ENCODE measurements around the gene KBTBD3. TPM values are rescaled to one million over a fixed set of nuclear protein-coding genes. Genes with fewer than 3 reads are reported as not detected.
A peak's percentile ranks its signal among the peaks of the same experiment; 100 is the strongest.

KBTBD3 gene
- total and polyA plus RNA-seq, 2 donors = 5.3 to 7.6 TPM

DNA sequence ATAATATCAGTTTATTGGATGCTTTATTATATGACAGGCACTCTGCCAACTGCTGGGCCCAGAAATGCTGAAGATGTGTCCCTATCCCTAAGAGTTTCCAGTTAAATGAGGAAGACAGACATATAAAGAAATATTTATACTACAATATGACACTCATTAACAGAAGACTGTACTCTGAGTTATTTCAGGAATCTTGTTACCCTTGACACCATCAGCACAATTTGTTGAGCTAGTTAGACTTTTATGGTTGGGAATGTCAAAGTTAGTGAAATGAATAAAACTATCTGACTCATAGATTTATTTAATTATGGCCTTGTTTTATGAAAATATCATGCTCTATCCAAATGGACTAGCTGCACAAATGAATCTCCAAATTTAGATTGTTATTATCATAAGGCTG lies 29.5 kb downstream of the KBTBD3 start:
- H3K36me3 ChIP-seq (ENCODE audit: control insufficient read depth in 2 of 2, insufficient read depth in 2 of 2, low read length in 1 of 2) = no peaks in the 10 kb centered on the region
- DNase-seq (ENCODE audit: low read depth in 6 of 9, low spot score in 9 of 9) = no peak
- no peaks in the 10 kb centered on the region for H3K9me3 ChIP-seq (ENCODE audit: control insufficient read depth in 2 of 2, insufficient read depth in 1 of 2, low read length in 1 of 2)
- H3K27me3 ChIP-seq (ENCODE audit: control insufficient read depth in 2 of 2, insufficient read depth in 1 of 2, low read length in 1 of 2) = no peaks in the 10 kb centered on the region
- H3K4me1 ChIP-seq (ENCODE audit: control insufficient read depth in 2 of 2, insufficient read depth in 2 of 2, low read length in 2 of 2) = no peaks in the 10 kb centered on the region
- H3K4me3 ChIP-seq (ENCODE audit: low read length in 2 of 2) = no peak overlapping the region
- H3K27ac ChIP-seq (ENCODE audit: low read depth in 1 of 2, low read length in 1 of 2) = no peak overlapping the region

DNA sequence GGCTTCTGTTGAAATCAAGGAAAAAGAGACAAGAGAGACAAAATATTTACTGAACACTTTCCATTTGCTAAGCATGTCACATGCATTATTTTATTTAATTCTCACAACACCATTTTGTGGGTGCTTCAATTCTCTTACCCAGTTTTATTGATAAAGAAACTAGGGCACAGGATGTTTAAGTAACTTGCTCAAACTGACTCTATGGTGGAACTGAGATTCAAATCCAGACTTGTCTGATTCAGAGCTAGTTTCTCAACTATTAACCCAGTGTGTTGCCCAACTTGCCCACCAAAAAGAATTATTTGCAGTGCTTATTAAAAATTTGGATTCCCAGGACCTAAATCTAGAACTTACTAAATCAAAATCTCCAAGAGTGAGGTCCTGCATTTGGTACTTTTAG lies 33.6 kb downstream of the KBTBD3 start:
- Histone ChIP-seq H3K4me3 (ENCODE audit: low read length in 2 of 2) (no peak overlapping the region), H3K27ac (ENCODE audit: low read depth in 1 of 2, low read length in 1 of 2) (no peak overlapping the region), H3K36me3 (ENCODE audit: control insufficient read depth in 2 of 2, insufficient read depth in 2 of 2, low read length in 1 of 2) (no peaks in the 10 kb centered on the region), H3K4me1 (ENCODE audit: control insufficient read depth in 2 of 2, insufficient read depth in 2 of 2, low read length in 2 of 2) (no peaks in the 10 kb centered on the region), H3K27me3 (ENCODE audit: control insufficient read depth in 2 of 2, insufficient read depth in 1 of 2, low read length in 1 of 2) (no peaks in the 10 kb centered on the region), H3K9me3 (ENCODE audit: control insufficient read depth in 2 of 2, insufficient read depth in 1 of 2, low read length in 1 of 2) (no peaks in the 10 kb centered on the region)
- no peak for DNase-seq (ENCODE audit: low read depth in 6 of 9, low spot score in 9 of 9)

DNA sequence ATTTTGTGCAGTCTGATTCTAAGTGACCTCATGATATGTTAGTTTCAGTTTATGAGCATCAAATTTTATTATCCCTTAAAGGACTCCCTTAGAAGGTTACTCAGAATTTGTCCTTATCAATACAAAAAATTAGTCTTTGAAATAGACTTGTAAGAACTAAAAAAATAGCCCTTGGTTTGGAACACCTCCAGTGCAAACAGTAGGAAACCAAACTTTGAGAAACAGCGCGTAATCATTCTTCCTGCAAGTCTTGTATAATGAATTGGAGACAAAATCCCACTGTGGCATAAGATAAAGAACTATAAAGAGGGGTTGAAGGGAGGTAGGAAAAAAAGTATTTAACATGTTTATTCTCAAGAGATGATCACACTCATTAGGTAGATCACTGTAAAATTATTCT lies 44.3 kb downstream of the KBTBD3 start:
- no peak overlapping the region for H3K27ac ChIP-seq (ENCODE audit: low read depth in 1 of 2, low read length in 1 of 2)
- no peaks in the 10 kb centered on the region for H3K9me3 ChIP-seq (ENCODE audit: control insufficient read depth in 2 of 2, insufficient read depth in 1 of 2, low read length in 1 of 2)
- no peak for DNase-seq (ENCODE audit: low read depth in 6 of 9, low spot score in 9 of 9)
- H3K36me3 ChIP-seq (ENCODE audit: control insufficient read depth in 2 of 2, insufficient read depth in 2 of 2, low read length in 1 of 2) = no peaks in the 10 kb centered on the region
- no peaks in the 10 kb centered on the region for H3K27me3 ChIP-seq (ENCODE audit: control insufficient read depth in 2 of 2, insufficient read depth in 1 of 2, low read length in 1 of 2)
- H3K4me1 ChIP-seq (ENCODE audit: control insufficient read depth in 2 of 2, insufficient read depth in 2 of 2, low read length in 2 of 2) = no peaks in the 10 kb centered on the region
- 91% methylated on average over 2 of the region's 2 CpGs for WGBS
- no peak overlapping the region for H3K4me3 ChIP-seq (ENCODE audit: low read length in 2 of 2)

DNA sequence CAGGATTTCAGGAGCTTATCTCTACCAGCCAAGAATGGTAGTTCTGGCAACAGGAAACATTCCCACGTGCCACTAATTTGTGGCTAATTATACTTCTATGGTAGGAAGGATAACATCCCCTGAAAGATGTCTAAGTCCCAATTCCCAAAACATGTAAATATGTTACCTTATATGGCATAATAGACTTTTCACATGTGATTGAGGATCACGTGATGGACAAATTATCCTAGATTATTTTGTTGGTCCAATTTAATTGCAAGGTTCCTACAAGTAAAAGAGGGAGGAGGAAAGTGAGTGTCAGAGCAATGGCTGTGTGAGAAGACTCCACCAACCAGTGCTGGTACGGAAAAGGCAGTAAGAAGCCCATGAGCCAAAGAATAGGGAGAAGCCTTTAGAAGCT lies 45.2 kb downstream of the KBTBD3 start:
- Histone ChIP-seq H3K4me3 (ENCODE audit: low read length in 2 of 2) (no peak overlapping the region), H3K27ac (ENCODE audit: low read depth in 1 of 2, low read length in 1 of 2) (no peak overlapping the region), H3K4me1 (ENCODE audit: control insufficient read depth in 2 of 2, insufficient read depth in 2 of 2, low read length in 2 of 2) (no peaks in the 10 kb centered on the region), H3K27me3 (ENCODE audit: control insufficient read depth in 2 of 2, insufficient read depth in 1 of 2, low read length in 1 of 2) (no peaks in the 10 kb centered on the region), H3K36me3 (ENCODE audit: control insufficient read depth in 2 of 2, insufficient read depth in 2 of 2, low read length in 1 of 2) (no peaks in the 10 kb centered on the region), H3K9me3 (ENCODE audit: control insufficient read depth in 2 of 2, insufficient read depth in 1 of 2, low read length in 1 of 2) (no peaks in the 10 kb centered on the region)
- no peak for DNase-seq (ENCODE audit: low read depth in 6 of 9, low spot score in 9 of 9)
- WGBS = 77% methylated on average over 3 of the region's 3 CpGs

DNA sequence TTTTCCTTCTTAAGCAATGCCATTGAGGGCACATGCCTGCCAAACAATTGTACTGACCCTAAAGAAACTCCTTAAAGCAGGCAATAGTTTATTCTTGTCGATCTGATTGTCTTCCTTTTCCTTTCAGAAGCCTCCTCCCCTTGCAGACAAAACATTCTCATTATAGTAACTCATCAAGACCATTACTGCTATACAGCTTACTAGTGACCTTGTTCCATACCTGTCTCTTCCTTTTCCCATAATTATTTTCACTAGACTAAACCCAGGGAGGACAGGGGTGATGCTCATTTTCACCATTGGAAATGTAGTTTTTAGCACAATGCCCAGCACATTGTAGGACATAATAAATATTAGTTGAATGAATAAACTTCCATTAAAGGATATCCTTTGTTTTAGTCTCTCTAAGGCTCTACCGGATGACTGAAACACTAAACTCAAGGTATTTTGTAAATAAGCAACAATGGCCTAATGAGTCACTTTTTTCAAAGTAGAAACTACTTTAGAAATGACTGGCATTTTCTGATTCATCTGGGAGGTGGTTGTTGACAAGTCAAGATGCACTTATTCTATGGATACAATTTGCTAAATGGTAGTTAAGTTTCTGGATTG lies 45.8 kb downstream of the KBTBD3 start:
- Histone ChIP-seq H3K4me3 (ENCODE audit: low read length in 2 of 2) (no peak overlapping the region), H3K9me3 (ENCODE audit: control insufficient read depth in 2 of 2, insufficient read depth in 1 of 2, low read length in 1 of 2) (no peaks in the 10 kb centered on the region), H3K27me3 (ENCODE audit: control insufficient read depth in 2 of 2, insufficient read depth in 1 of 2, low read length in 1 of 2) (no peaks in the 10 kb centered on the region), H3K27ac (ENCODE audit: low read depth in 1 of 2, low read length in 1 of 2) (no peak overlapping the region), H3K36me3 (ENCODE audit: control insufficient read depth in 2 of 2, insufficient read depth in 2 of 2, low read length in 1 of 2) (no peaks in the 10 kb centered on the region), H3K4me1 (ENCODE audit: control insufficient read depth in 2 of 2, insufficient read depth in 2 of 2, low read length in 2 of 2) (no peaks in the 10 kb centered on the region)
- WGBS = 53% methylated on average over 2 of the region's 2 CpGs
- DNase-seq (ENCODE audit: low read depth in 6 of 9, low spot score in 9 of 9) = no peak

DNA sequence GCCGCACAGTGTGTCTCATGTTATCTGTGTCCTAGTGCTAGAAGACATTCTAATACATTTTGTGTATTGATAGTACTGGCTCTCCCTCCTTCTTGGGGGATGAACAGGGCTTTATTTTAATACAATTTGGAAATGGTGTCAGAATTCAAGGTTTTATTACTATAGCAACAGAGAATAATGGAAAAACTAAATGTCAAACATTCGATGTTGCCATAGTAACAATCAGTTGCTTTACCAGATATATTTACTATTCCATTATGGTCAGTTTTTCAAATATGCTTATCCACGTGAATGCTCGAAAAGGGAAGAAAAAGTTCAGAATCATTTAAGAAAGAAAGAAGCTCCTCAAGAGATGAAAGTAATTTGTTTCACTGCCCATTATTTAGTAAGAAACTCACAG lies 46.5 kb downstream of the KBTBD3 start:
- WGBS = 84% methylated on average over 4 of the region's 4 CpGs
- no peak overlapping the region for H3K4me3 ChIP-seq (ENCODE audit: low read length in 2 of 2)
- H3K27me3 ChIP-seq (ENCODE audit: control insufficient read depth in 2 of 2, insufficient read depth in 1 of 2, low read length in 1 of 2) = no peaks in the 10 kb centered on the region
- H3K4me1 ChIP-seq (ENCODE audit: control insufficient read depth in 2 of 2, insufficient read depth in 2 of 2, low read length in 2 of 2) = no peaks in the 10 kb centered on the region
- H3K27ac ChIP-seq (ENCODE audit: low read depth in 1 of 2, low read length in 1 of 2) = no peak overlapping the region
- no peaks in the 10 kb centered on the region for H3K36me3 ChIP-seq (ENCODE audit: control insufficient read depth in 2 of 2, insufficient read depth in 2 of 2, low read length in 1 of 2)
- no peak for DNase-seq (ENCODE audit: low read depth in 6 of 9, low spot score in 9 of 9)
- H3K9me3 ChIP-seq (ENCODE audit: control insufficient read depth in 2 of 2, insufficient read depth in 1 of 2, low read length in 1 of 2) = no peaks in the 10 kb centered on the region

DNA sequence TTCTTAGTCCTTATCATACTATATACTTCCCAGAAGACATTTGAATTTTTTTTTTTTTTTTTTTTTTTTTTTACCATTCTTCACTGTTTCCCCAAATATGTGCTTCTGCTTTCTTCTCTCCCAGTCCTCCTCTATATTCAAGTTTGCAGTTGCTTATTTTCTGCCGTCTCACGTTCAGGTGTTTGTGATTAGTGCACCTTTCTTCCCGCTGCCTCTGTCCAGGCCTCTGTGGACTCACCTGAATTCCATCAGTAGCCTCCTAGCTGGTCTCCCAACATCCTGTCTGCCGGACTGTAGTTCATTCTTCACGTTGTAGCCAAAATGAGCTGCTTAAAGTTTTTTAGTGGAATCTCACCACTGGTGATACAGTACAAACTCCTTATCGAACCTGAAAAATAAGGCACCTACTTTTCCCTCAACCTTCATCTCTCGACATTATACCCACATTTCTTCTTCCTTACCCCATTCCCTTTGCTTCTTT lies 54.3 kb downstream of the KBTBD3 start:
- Histone ChIP-seq H3K4me3 (ENCODE audit: low read length in 2 of 2) (peak overlapping the region; percentile 90 to 94), H3K36me3 (ENCODE audit: control insufficient read depth in 2 of 2, insufficient read depth in 2 of 2, low read length in 1 of 2) (no peaks in the 10 kb centered on the region), H3K9me3 (ENCODE audit: control insufficient read depth in 2 of 2, insufficient read depth in 1 of 2, low read length in 1 of 2) (no peaks in the 10 kb centered on the region), H3K27me3 (ENCODE audit: control insufficient read depth in 2 of 2, insufficient read depth in 1 of 2, low read length in 1 of 2) (no peaks in the 10 kb centered on the region), H3K27ac (ENCODE audit: low read depth in 1 of 2, low read length in 1 of 2) (peak overlapping the region in 1 of 2 donors; percentile 75), H3K4me1 (ENCODE audit: control insufficient read depth in 2 of 2, insufficient read depth in 2 of 2, low read length in 2 of 2) (peaks cover 3 to 5% of the 10 kb centered on the region in 2 donors)
- 97% methylated on average over 7 of the region's 7 CpGs for WGBS
- DNase-seq (ENCODE audit: low read depth in 6 of 9, low spot score in 9 of 9) = peak in 2 of 9 donors; percentile 2 to 18

DNA sequence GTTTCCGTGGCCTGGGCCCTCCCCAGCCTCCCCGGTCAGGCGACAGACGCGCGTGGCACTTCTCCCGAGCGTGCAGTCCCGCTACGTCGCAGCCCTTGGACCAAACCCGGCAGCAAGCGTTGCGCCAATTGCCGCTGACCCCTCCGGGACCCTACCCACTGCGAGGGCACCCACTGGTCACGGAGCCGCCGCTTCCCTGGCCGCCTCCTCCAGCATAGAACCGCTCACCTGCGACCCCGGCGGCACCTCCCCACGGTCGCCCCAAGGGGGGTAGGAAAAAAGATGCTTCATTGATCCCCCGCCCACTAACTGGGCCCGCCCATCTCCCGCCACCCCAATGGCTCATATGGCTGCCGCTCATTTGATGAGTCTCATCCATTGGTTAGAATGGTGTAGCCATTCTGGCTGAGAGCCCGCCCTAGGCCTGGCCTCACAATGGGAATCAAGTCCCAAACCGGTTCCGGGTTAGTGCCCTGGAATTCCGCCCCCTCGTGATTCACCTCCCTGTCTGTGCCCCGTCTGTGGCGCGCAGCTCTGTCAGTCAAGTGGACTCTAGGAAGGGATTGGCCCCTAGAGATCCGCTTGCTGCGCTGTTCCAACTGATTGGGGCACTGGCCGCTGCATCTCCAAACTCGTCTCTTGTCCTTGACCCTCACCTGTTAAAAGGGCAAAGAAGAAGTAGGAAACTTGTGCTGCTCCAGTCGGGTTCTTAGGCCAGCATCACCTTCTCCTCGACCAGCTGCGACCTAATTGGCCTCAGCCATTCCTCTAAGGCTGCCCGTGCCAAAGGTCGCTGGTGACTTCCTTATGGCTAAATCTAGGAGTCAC lies 55.0 kb downstream of the KBTBD3 start, which contains the start of gene MSANTD4:
MSANTD4 (minus strand) TSS at position 274 of the 828 bp plus-strand sequence. CDS start 11,323 bp downstream, outside the sequence.
- Histone ChIP-seq H3K4me3 (ENCODE audit: low read length in 2 of 2) (peak within 1 kb of the TSS; percentile 90 to 94), H3K27me3 (ENCODE audit: control insufficient read depth in 2 of 2, insufficient read depth in 1 of 2, low read length in 1 of 2) (no peaks in the 10 kb centered on the region), H3K27ac (ENCODE audit: low read depth in 1 of 2, low read length in 1 of 2) (peak within 1 kb of the TSS; percentile 42 to 75), H3K9me3 (ENCODE audit: control insufficient read depth in 2 of 2, insufficient read depth in 1 of 2, low read length in 1 of 2) (no peaks in the 10 kb centered on the region), H3K4me1 (ENCODE audit: control insufficient read depth in 2 of 2, insufficient read depth in 2 of 2, low read length in 2 of 2) (peaks cover 3 to 5% of the 10 kb centered on the region in 2 donors), H3K36me3 (ENCODE audit: control insufficient read depth in 2 of 2, insufficient read depth in 2 of 2, low read length in 1 of 2) (no peaks in the 10 kb centered on the region)
- peak; percentile 87 to 99 (median 94) for DNase-seq (ENCODE audit: low read depth in 6 of 9, low spot score in 9 of 9)
- 1% methylated on average over 48 of the region's 48 CpGs for whole genome bisulfite sequencing

DNA sequence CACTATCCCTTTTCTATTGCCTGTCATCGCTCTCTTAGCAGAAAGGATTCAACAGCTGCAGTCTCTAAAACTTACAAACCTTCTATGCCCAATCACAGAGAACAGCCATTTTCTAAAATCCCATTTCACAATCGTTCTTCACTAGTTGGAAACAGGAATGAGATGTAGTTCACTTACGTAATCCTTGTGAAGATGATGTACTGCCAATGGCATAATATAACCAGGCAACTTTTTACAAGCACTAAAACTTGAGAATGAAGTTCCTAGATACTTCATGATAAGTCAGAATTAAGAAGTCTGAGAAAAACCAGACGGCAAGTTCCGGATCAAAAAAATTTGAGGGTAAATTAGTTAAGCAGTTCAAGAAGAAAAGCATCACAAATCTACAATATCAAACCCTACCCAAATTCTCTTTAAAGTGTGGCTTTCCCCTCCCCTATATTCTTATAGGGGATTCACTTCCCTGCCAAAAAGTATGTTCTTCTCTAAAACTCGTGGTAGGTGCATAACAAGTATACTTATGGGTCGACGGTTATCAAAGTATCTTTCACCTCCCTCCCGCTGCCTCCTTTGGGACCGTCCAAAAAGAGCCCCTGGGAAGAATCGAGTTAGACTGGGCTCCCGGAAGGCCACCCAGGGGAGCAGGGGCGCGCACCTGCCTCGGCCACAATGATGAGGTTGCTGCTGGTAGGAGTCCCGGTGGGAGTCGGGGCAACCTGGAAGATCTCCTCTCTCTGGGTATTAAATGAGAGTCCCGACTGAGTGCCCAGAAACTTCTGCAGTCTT lies 55.8 kb downstream of the KBTBD3 start:
- Histone ChIP-seq H3K27me3 (ENCODE audit: control insufficient read depth in 2 of 2, insufficient read depth in 1 of 2, low read length in 1 of 2) (no peaks in the 10 kb centered on the region), H3K9me3 (ENCODE audit: control insufficient read depth in 2 of 2, insufficient read depth in 1 of 2, low read length in 1 of 2) (no peaks in the 10 kb centered on the region), H3K4me3 (ENCODE audit: low read length in 2 of 2) (peak overlapping the region; percentile 90 to 94), H3K4me1 (ENCODE audit: control insufficient read depth in 2 of 2, insufficient read depth in 2 of 2, low read length in 2 of 2) (peaks cover 3 to 5% of the 10 kb centered on the region in 2 donors), H3K27ac (ENCODE audit: low read depth in 1 of 2, low read length in 1 of 2) (peak overlapping the region in 1 of 2 donors; percentile 32), H3K36me3 (ENCODE audit: control insufficient read depth in 2 of 2, insufficient read depth in 2 of 2, low read length in 1 of 2) (no peaks in the 10 kb centered on the region)
- peak in 1 of 9 donors; percentile 4 for DNase-seq (ENCODE audit: low read depth in 6 of 9, low spot score in 9 of 9)
- WGBS = 25% methylated on average over 18 of the region's 18 CpGs

All from thymus (tissue), 11 donors.